Measurements from ENCODE around the gene LZIC.

GRCh38 chr1:9914610-9914937, 28.6 kb downstream of the LZIC start:
- TF ChIP-seq MAFK (IDR thresholded peaks at IDR 0.05; ENCODE audit: partially characterized antibody), result no peak
- no peak for TF ChIP-seq REST (IDR thresholded peaks at IDR 0.05)
- no peak for TF ChIP-seq FOSB (CRISPR knock-in tag; IDR thresholded peaks at IDR 0.05)
- TF ChIP-seq, protein P1, sequence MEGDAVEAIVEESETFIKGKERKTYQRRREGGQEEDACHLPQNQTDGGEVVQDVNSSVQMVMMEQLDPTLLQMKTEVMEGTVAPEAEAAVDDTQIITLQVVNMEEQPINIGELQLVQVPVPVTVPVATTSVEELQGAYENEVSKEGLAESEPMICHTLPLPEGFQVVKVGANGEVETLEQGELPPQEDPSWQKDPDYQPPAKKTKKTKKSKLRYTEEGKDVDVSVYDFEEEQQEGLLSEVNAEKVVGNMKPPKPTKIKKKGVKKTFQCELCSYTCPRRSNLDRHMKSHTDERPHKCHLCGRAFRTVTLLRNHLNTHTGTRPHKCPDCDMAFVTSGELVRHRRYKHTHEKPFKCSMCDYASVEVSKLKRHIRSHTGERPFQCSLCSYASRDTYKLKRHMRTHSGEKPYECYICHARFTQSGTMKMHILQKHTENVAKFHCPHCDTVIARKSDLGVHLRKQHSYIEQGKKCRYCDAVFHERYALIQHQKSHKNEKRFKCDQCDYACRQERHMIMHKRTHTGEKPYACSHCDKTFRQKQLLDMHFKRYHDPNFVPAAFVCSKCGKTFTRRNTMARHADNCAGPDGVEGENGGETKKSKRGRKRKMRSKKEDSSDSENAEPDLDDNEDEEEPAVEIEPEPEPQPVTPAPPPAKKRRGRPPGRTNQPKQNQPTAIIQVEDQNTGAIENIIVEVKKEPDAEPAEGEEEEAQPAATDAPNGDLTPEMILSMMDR (IDR thresholded peaks at IDR 0.05), result no peak
- TF ChIP-seq CBX2 (IDR thresholded peaks at IDR 0.05; ENCODE audit: borderline replicate concordance, low read depth), result no peak
- no peak for TF ChIP-seq GATA3 (IDR thresholded peaks at IDR 0.05; ENCODE audit: borderline replicate concordance)
- TF ChIP-seq RCOR1 (IDR thresholded peaks at IDR 0.05; ENCODE audit: low read depth, low read length), result no peak
- TF ChIP-seq CHD2 (IDR thresholded peaks at IDR 0.05; ENCODE audit: low read length, partially characterized antibody), result no peak
- no peak for TF ChIP-seq POLR2AphosphoS2 (conservative IDR thresholded peaks at IDR 0.05; ENCODE audit: low read length)
- TF ChIP-seq MAX (IDR thresholded peaks at IDR 0.05), result no peak
- no peak for TF ChIP-seq NR3C1 (IDR thresholded peaks at IDR 0.05)

Measured in A549 (cell line).